Neural cell (in vitro differentiated cells): ENCODE data around the gene USP37. TPM values are rescaled to one million over a fixed set of nuclear protein-coding genes. Genes with fewer than 3 reads are reported as not detected.

Experiments
- H2AFZ ChIP-seq: fragments of 200-600, 300-800 bp; sonication (generic), shearing (Covaris generic); 2 replicates; pipeline ENCODE4 v1.6.0; 2014; ENCODE audit warnings: low read depth, mild to moderate bottlenecking, antibody characterized with exemption, low read length, moderate library complexity
- H3F3A ChIP-seq: fragments of 200-600 bp; shearing (Covaris generic); 2 replicates; pipeline ENCODE4 v1.6.1; 2016; ENCODE audit warnings: mild to moderate bottlenecking, moderate library complexity, mixed read lengths, antibody characterized with exemption, low read length; ENCODE audit not compliant: insufficient read depth, poor library complexity, severe bottlenecking
- H3K27ac ChIP-seq: fragments of 200-600, 300-800 bp; sonication (generic), shearing (Covaris generic); 2 replicates; pipeline ENCODE4 v1.5.1; 2014; ENCODE audit warnings: mild to moderate bottlenecking, low read length, moderate library complexity
- H3K27me3 ChIP-seq: fragments of 300-800, 200-600 bp; sonication (generic), shearing (Covaris generic); 2 replicates; pipeline ENCODE4 v1.6.0; 2014; ENCODE audit warnings: mild to moderate bottlenecking, low read depth, low read length, moderate library complexity; ENCODE audit not compliant: insufficient read depth
- H3K36me3 ChIP-seq: fragments of 300-800, 200-600 bp; sonication (generic), shearing (Covaris generic); 2 replicates; pipeline ENCODE4 v1.5.1; 2014; ENCODE audit warnings: mild to moderate bottlenecking, antibody characterized with exemption, low read length, moderate library complexity; ENCODE audit not compliant: insufficient read depth
- H3K4me2 ChIP-seq: fragments of 300-800, 200-600 bp; sonication (generic), shearing (Covaris generic); 2 replicates; pipeline ENCODE4 v1.6.0; 2014; ENCODE audit warnings: mild to moderate bottlenecking, low read length
- H3K4me3 ChIP-seq: fragments of 300-800, 200-600 bp; sonication (generic), shearing (Covaris generic); 2 replicates; pipeline ENCODE4 v1.5.1; 2014; ENCODE audit warnings: mild to moderate bottlenecking, low read length, moderate library complexity
- H3K79me2 ChIP-seq: fragments of 200-600 bp; shearing (Covaris generic); replicated peaks from 2 replicates; pipeline ENCODE4 v1.6.0; 2014; ENCODE audit warnings: mild to moderate bottlenecking, low read length, moderate library complexity; ENCODE audit not compliant: insufficient read depth
- H3K9ac ChIP-seq: fragments of 300-800, 200-600 bp; sonication (generic), shearing (Covaris generic); 2 replicates; pipeline ENCODE4 v1.6.1; 2016; ENCODE audit warnings: mild to moderate bottlenecking, low read length, mixed read lengths
- H3K9me2 ChIP-seq: fragments of 200-600 bp; shearing (Covaris generic); 2 replicates; pipeline ENCODE4 v1.6.1; 2016; ENCODE audit warnings: mild to moderate bottlenecking, low read length, mixed read lengths; ENCODE audit not compliant: insufficient read depth
- H3K9me3 ChIP-seq: fragments of 200-600, 300-800 bp; sonication (generic), shearing (Covaris generic); 2 replicates; pipeline ENCODE4 v1.6.1; 2016; ENCODE audit warnings: mild to moderate bottlenecking, mixed run types, low read length, moderate library complexity, mixed read lengths
- H4K20me1 ChIP-seq: fragments of 200-600 bp; shearing (Covaris generic); 2 replicates; pipeline ENCODE4 v1.6.1; 2016; ENCODE audit warnings: mild to moderate bottlenecking, mixed run types; ENCODE audit not compliant: insufficient read depth
- CTCF ChIP-seq: fragments of 450-650 bp; IDR thresholded peaks from 2 replicates; pipeline ENCODE4 v1.5.1; 2014; ENCODE audit warnings: antibody characterized with exemption, mild to moderate bottlenecking, moderate library complexity; ENCODE audit not compliant: poor library complexity, severe bottlenecking
- EP300 ChIP-seq: fragments of 450-650 bp; conservative IDR thresholded peaks from 2 replicates; pipeline ENCODE4 v1.6.1; 2014; ENCODE audit warnings: antibody characterized with exemption, mild to moderate bottlenecking, moderate library complexity; ENCODE audit not compliant: poor library complexity, severe bottlenecking
- EZH2 ChIP-seq: fragments of 200-600, 300-800 bp; shearing (Covaris generic), sonication (generic); IDR thresholded peaks from 2 replicates; pipeline ENCODE4 v1.6.1; 2014; ENCODE audit warnings: antibody characterized with exemption, low read length, borderline replicate concordance, mild to moderate bottlenecking; ENCODE audit not compliant: insufficient read depth, poor library complexity, severe bottlenecking
- MXI1 ChIP-seq: fragments of 450-650 bp; conservative IDR thresholded peaks from 2 replicates; pipeline ENCODE4 v1.6.1; 2014; ENCODE audit warnings: antibody characterized with exemption, mild to moderate bottlenecking; ENCODE audit not compliant: poor library complexity, severe bottlenecking
- POLR2AphosphoS5 ChIP-seq: IDR thresholded peaks from 2 replicates; pipeline ENCODE4 v1.6.1; 2012
- RAD21 ChIP-seq: fragments of 450-650 bp; conservative IDR thresholded peaks from 2 replicates; pipeline ENCODE4 v1.6.1; 2014; ENCODE audit warnings: antibody characterized with exemption, mild to moderate bottlenecking, moderate library complexity
- REST ChIP-seq: IDR thresholded peaks from 2 replicates; pipeline ENCODE4 v1.6.1; 2012; ENCODE audit warnings: borderline replicate concordance
- SMC3 ChIP-seq: fragments of 450-650 bp; conservative IDR thresholded peaks from 2 replicates; pipeline ENCODE4 v1.6.1; 2014; ENCODE audit warnings: antibody characterized with exemption, mild to moderate bottlenecking, moderate library complexity; ENCODE audit not compliant: poor library complexity
- TAF1 ChIP-seq: IDR thresholded peaks from 2 replicates; pipeline ENCODE4 v1.6.1; 2012; ENCODE audit warnings: low read depth
- polyA plus RNA-seq: library from polyadenylated mRNA; depleted of rRNA; stranded (reverse); fragments of >200 nt; gene quantifications from 2 replicates; pipeline ENCODE4 v1.2.3, GENCODE V29; 2014

The USP37 gene
- polyA plus RNA-seq, 1 donor from 2014 or later, result 16.5 TPM

DNA sequence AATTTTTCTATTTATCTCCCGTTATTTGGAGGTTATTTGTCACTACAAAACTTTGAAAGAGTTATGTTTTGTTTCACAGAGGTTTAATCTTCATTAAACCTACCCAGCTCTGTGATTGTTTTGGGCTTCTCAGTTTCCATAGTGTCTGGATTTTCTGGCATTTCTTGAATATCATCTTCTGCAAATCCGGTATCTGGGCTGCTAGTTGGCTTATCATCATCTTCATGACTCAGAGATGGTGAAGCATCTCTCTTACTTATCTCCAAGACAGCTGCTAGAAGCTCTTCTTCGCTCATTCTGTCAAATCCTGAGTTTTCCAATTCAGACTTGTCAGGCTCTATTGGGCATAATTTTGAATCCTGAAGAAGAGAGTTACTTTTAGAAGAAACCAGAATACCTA is 93.6 kb downstream of the USP37 start:
- Histone ChIP-seq H4K20me1 (no peaks in the 10 kb centered on the region), H3K4me2 (no peak overlapping the region)
- TF ChIP-seq MXI1 (no peak), EZH2 (no peak), EP300 (no peak), TAF1 (no peak), SMC3 (no peak), RAD21 (no peak), POLR2AphosphoS5 (no peak)

GRCh38 chr2:218472988-218473387 is 95.2 kb downstream of the USP37 start:
- no peak overlapping the region for H3K27ac ChIP-seq
- no peak overlapping the region for H3K4me3 ChIP-seq
- H3K9ac ChIP-seq, result no peak overlapping the region
- TF ChIP-seq REST (no peak), SMC3 (no peak), RAD21 (no peak), MXI1 (no peak), CTCF (no peak), EZH2 (no peak), EP300 (no peak), POLR2AphosphoS5 (no peak), TAF1 (no peak)
- H3K4me2 ChIP-seq, result no peak overlapping the region
- no peak overlapping the region for H2AFZ ChIP-seq
- H3K79me2 ChIP-seq, result no peaks in the 10 kb centered on the region
- no peaks in the 10 kb centered on the region for H4K20me1 ChIP-seq
- H3F3A ChIP-seq, result no peaks in the 10 kb centered on the region
- no peaks in the 10 kb centered on the region for H3K27me3 ChIP-seq
- no peaks in the 10 kb centered on the region for H3K9me3 ChIP-seq
- H3K9me2 ChIP-seq, result no peaks in the 10 kb centered on the region
- peaks cover 4% of the 10 kb centered on the region for H3K36me3 ChIP-seq

More for the DNA sequence above, 93.6 kb downstream of the USP37 start:
- H3K4me3 ChIP-seq, result no peak overlapping the region
- no peaks in the 10 kb centered on the region for H3K9me2 ChIP-seq
- H3K36me3 ChIP-seq, result peaks cover 6% of the 10 kb centered on the region
- no peaks in the 10 kb centered on the region for H3K79me2 ChIP-seq
- H3K9ac ChIP-seq, result no peak overlapping the region
- H2AFZ ChIP-seq, result no peak overlapping the region
- H3F3A ChIP-seq, result no peaks in the 10 kb centered on the region
- no peaks in the 10 kb centered on the region for H3K9me3 ChIP-seq
- no peaks in the 10 kb centered on the region for H3K27me3 ChIP-seq
- no peak overlapping the region for H3K27ac ChIP-seq
